HCT116 (cell line): ENCODE measurements around the gene TNFAIP8L3. TPM values are rescaled to one million over a fixed set of nuclear protein-coding genes. Genes with fewer than 3 reads are reported as not detected.

Source experiments
- ATAC-seq: fragments of 200-7000 bp; cut with Tn5 transposase; 2 replicates; pipeline ENCODE4 v1.9.1; 2020; ENCODE audit warnings: mild to moderate bottlenecking, moderate library complexity
- BruUV-seq: library from RNA; stranded (reverse); fragments of 400-500 nt; replicated peaks from 2 replicates; lab custom pipeline; 2021; lab: Mats Ljungman, UMichigan
- CTCF ChIA-PET: fragments of 300-600 bp; sonication (Branson Sonifier 250); formaldehyde crosslinking; loops from one replicate; lab custom pipeline; 2021; ENCODE audit warnings: antibody characterized with exemption; lab: Charles Lee
- POLR2A ChIA-PET: fragments of 300-600, 350-600 bp; sonication (Branson Sonifier 250); formaldehyde crosslinking; loops from one replicate; lab custom pipeline; 2021; ENCODE audit warnings: antibody characterized with exemption; lab: Charles Lee
- RAD21 ChIA-PET, 2 experiments: fragments of 300-600 bp; sonication (Branson Sonifier 250); formaldehyde crosslinking; loops; one replicate each; lab custom pipeline; 2023; ENCODE audit warnings: low total read pairs in 2 of 2; ENCODE audit not compliant: uncharacterized antibody in 2 of 2, unreplicated experiment in 2 of 2, low non-redundant PET in 1 of 2; lab: Charles Lee
- DNase-seq: peaks from one replicate; pipeline ENCODE4 v3.0.0-alpha.2; 2010; ENCODE audit warnings: low read depth, low spot score
- H2AFZ ChIP-seq: fragments of 200-600 bp; shearing (Covaris generic), sonication (generic); 2 replicates; pipeline ENCODE4 v1.6.1; 2017; ENCODE audit warnings: low read depth, mixed run types, mixed read lengths, antibody characterized with exemption, low read length; ENCODE audit not compliant: poor library complexity, severe bottlenecking
- H3K27ac ChIP-seq: 2 replicates; pipeline ENCODE4 v1.5.1; 2012; ENCODE audit warnings: low read depth, low read length
- H3K27me3 ChIP-seq: fragments of 200-600 bp; sonication (generic); 2 replicates; pipeline ENCODE4 v1.6.1; 2016; ENCODE audit warnings: mixed run types, low read length, mixed read lengths; ENCODE audit not compliant: insufficient read depth
- H3K36me3 ChIP-seq, 2 experiments: fragments of 200-500 bp in 1 of 2; fragments of 200-600 bp in 1 of 2; sonication (Bioruptor generic) in 1 of 2; sonication (generic) in 1 of 2; 2 replicates each; pipeline versions ENCODE4 v1.5.1 to v1.6.1; 2014 to 2016; ENCODE audit warnings: low read length in 2 of 2, inconsistent platforms in 1 of 2, mixed read lengths in 1 of 2, mixed run types in 1 of 2; ENCODE audit not compliant: insufficient read depth in 2 of 2, control insufficient read depth in 1 of 2
- H3K4me1 ChIP-seq, 2 experiments: fragments of 200-600 bp in 1 of 2; sonication (generic) in 1 of 2; 2 replicates each; pipeline versions ENCODE4 v1.5.1 to v1.6.1; 2012 to 2017; ENCODE audit warnings: low read length in 2 of 2, inconsistent platforms in 1 of 2, mild to moderate bottlenecking in 1 of 2, mixed read lengths in 1 of 2, mixed run types in 1 of 2, moderate library complexity in 1 of 2; ENCODE audit not compliant: insufficient read depth in 2 of 2, control insufficient read depth in 1 of 2
- H3K4me2 ChIP-seq: fragments of 200-600 bp; sonication (generic); 2 replicates; pipeline ENCODE4 v1.6.1; 2017; ENCODE audit warnings: mixed run types, low read length, mixed read lengths
- H3K4me3 ChIP-seq, 2 experiments: fragments of 200-600 bp in 1 of 2; sonication (generic) in 1 of 2; replicated peaks in 1 of 2; 2 replicates each; pipeline ENCODE4 v1.5.1; 2011 to 2016; ENCODE audit warnings: low read length in 2 of 2, control low read depth in 1 of 2, low read depth in 1 of 2, mild to moderate bottlenecking in 1 of 2, mixed read lengths in 1 of 2, mixed run types in 1 of 2
- H3K79me2 ChIP-seq: fragments of 200-600 bp; sonication (generic); 2 replicates; pipeline ENCODE4 v1.6.1; 2017; ENCODE audit warnings: mild to moderate bottlenecking, mixed run types, low read length, moderate library complexity, mixed read lengths; ENCODE audit not compliant: insufficient read depth
- H3K9ac ChIP-seq: fragments of 200-600 bp; sonication (generic); 2 replicates; pipeline ENCODE4 v1.6.1; 2016; ENCODE audit warnings: low read length, mixed read lengths
- H3K9me2 ChIP-seq: fragments of 200-600 bp; sonication (generic), shearing (Covaris generic); 2 replicates; pipeline ENCODE4 v1.6.1; 2017; ENCODE audit warnings: mixed run types, mild to moderate bottlenecking, moderate library complexity; ENCODE audit not compliant: insufficient read depth
- H3K9me3 ChIP-seq, 2 experiments: fragments of 200-500 bp in 1 of 2; fragments of 200-600 bp in 1 of 2; sonication (Bioruptor generic) in 1 of 2; sonication (generic) in 1 of 2; 2 replicates each; pipeline ENCODE4 v1.6.1; 2014 to 2017; ENCODE audit warnings: low read length in 2 of 2, mixed read lengths in 2 of 2, inconsistent platforms in 1 of 2, low read depth in 1 of 2, mild to moderate bottlenecking in 1 of 2, mixed run types in 1 of 2, moderate library complexity in 1 of 2; ENCODE audit not compliant: control insufficient read depth in 1 of 2, insufficient read depth in 1 of 2
- H4K20me1 ChIP-seq: fragments of 200-600 bp; sonication (generic), shearing (Covaris generic); 2 replicates; pipeline ENCODE4 v1.6.1; 2017; ENCODE audit warnings: mixed run types, mild to moderate bottlenecking, moderate library complexity; ENCODE audit not compliant: insufficient read depth
- CBX3 ChIP-seq: IDR thresholded peaks from 2 replicates; pipeline ENCODE4 v1.6.1; 2012; ENCODE audit warnings: low read depth
- CEBPB ChIP-seq: IDR thresholded peaks from 2 replicates; pipeline ENCODE4 v1.6.1; 2012; ENCODE audit warnings: low read depth
- EGR1 ChIP-seq: IDR thresholded peaks from 2 replicates; pipeline ENCODE4 v1.6.1; 2012; ENCODE audit warnings: low read depth
- ELF1 ChIP-seq: IDR thresholded peaks from 2 replicates; pipeline ENCODE4 v1.6.1; 2012; ENCODE audit warnings: low read depth, borderline replicate concordance
- EZH2 ChIP-seq: fragments of 200-600 bp; sonication (generic); IDR thresholded peaks from 2 replicates; pipeline ENCODE4 v1.6.1; 2017; ENCODE audit warnings: antibody characterized with exemption, mixed run types
- EZH2phosphoT487 ChIP-seq: fragments of 200-600 bp; IDR thresholded peaks from 2 replicates; pipeline ENCODE4 v1.6.1; 2018; ENCODE audit warnings: antibody characterized with exemption, borderline replicate concordance
- FOSL1 ChIP-seq: IDR thresholded peaks from 2 replicates; pipeline ENCODE4 v1.6.1; 2012; ENCODE audit warnings: low read depth
- JUND ChIP-seq: IDR thresholded peaks from 2 replicates; pipeline ENCODE4 v1.6.1; 2012
- SIN3A ChIP-seq: IDR thresholded peaks from 2 replicates; pipeline ENCODE4 v1.6.1; 2012; ENCODE audit warnings: low read depth
- SP1 ChIP-seq: IDR thresholded peaks from 2 replicates; pipeline ENCODE4 v1.6.1; 2012; ENCODE audit warnings: low read depth
- SRF ChIP-seq: IDR thresholded peaks from 2 replicates; pipeline ENCODE4 v1.6.1; 2012; ENCODE audit warnings: low read depth
- TCF7L2 ChIP-seq: IDR thresholded peaks from 2 replicates; pipeline ENCODE4 v1.7.0; 2011; ENCODE audit warnings: borderline replicate concordance, inconsistent platforms; ENCODE audit not compliant: insufficient read depth, insufficient read length; ENCODE audit errors: extremely low read depth
- ZFX ChIP-seq: fragments of 450-650 bp; IDR thresholded peaks from 2 replicates; pipeline ENCODE4 v1.6.1; 2017
- intact Hi-C: fragments of 100-400 bp; cut with micrococcal nuclease; formaldehyde crosslinking; loops from 2 replicates; pipeline ENCODE4 v1.10.0; 2022
- total RNA-seq: library from RNA; stranded (reverse); gene quantifications from one replicate; pipeline ENCODE4 v1.2.1, GENCODE V29; 2021; ENCODE audit not compliant: unreplicated experiment
- TF ChIP-seq, protein P1 (sequence below), 3 experiments: fragments of 200-600 bp in 1 of 3; sonication (generic) in 1 of 3; IDR thresholded peaks in 2 of 3; conservative IDR thresholded peaks in 1 of 3; 2 replicates each; pipeline ENCODE4 v1.5.1; 2012 to 2017; ENCODE audit warnings: low read depth in 2 of 3, low read length in 2 of 3, antibody characterized with exemption in 1 of 3, borderline replicate concordance in 1 of 3, control low read depth in 1 of 3, mild to moderate bottlenecking in 1 of 3, mixed read lengths in 1 of 3, mixed run types in 1 of 3, moderate library complexity in 1 of 3; ENCODE audit not compliant: insufficient read depth in 1 of 3
- TF ChIP-seq, protein P2 (sequence below): IDR thresholded peaks from 2 replicates; pipeline ENCODE4 v1.6.1; 2012
- TF ChIP-seq, protein P3 (sequence below): IDR thresholded peaks from 2 replicates; pipeline ENCODE4 v1.6.1; 2012

The TNFAIP8L3 gene
- total RNA-seq, 1 experiment from 2014 or later, result 0.47 TPM

DNA sequence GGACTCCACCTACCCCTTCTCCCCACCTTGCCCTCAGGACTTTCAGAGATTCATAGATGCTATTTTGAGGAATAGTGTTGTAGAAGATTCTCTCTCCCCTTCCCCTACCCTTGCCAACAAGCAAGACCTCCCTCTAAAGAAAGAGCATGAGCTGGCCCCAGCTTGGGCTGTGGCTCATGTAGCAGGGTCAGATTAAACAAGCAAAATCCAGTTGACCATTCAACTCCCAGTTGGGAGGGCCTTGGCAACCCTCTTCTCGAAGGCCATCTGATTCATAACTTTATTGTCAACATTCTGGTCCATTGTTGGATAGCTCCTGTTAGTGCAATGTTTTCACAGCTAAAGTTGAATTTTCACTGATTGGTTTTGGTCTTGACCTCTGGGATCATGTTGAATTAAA, 41.1 kb downstream of the TNFAIP8L3 start (continued):
- TF ChIP-seq EZH2 (no peak), SP1 (no peak), SRF (no peak), FOSL1 (no peak), EGR1 (no peak)

DNA sequence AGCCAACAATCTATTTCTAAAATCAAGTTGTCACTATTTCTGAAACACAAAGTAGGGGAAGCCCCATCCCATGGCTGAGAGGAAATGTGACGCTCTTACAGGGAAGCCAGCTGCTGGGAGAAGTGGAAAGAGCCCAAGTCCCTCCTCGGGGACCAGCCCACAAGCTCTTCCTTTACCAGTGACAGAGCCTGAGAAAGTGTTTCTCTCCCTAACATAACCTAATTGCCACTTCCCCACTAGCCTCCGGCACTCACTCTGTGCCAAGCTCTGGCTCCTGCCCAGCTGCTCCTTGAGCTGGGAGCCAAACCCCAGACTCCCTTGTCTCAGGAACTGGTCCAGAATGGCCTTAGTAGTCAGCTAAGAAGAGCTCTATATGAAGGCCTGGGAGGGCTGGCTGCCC, 42.9 kb downstream of the TNFAIP8L3 start:
- Histone ChIP-seq H3K4me1 (peaks cover 7 to 10% of the 10 kb centered on the region in 2 experiments; a peak in 3 of 4 replicates), H2AFZ (no peak overlapping the region), H3K27ac (no peak overlapping the region), H3K9me2 (no peaks in the 10 kb centered on the region; the same call in 1 of the 2 replicates), H3K9me3 (no peaks in the 10 kb centered on the region), H3K9ac (no peak overlapping the region), H3K4me2 (no peak overlapping the region), H3K4me3 (no peak overlapping the region), H4K20me1 (no peaks in the 10 kb centered on the region), H3K27me3 (no peaks in the 10 kb centered on the region), H3K79me2 (no peaks in the 10 kb centered on the region), H3K36me3 (no peaks in the 10 kb centered on the region)
- intact Hi-C loops, result no loop called here
- BruUV-seq, result no TSS peak
- no peak for TF ChIP-seq EGR1
- TF ChIP-seq, protein P1, sequence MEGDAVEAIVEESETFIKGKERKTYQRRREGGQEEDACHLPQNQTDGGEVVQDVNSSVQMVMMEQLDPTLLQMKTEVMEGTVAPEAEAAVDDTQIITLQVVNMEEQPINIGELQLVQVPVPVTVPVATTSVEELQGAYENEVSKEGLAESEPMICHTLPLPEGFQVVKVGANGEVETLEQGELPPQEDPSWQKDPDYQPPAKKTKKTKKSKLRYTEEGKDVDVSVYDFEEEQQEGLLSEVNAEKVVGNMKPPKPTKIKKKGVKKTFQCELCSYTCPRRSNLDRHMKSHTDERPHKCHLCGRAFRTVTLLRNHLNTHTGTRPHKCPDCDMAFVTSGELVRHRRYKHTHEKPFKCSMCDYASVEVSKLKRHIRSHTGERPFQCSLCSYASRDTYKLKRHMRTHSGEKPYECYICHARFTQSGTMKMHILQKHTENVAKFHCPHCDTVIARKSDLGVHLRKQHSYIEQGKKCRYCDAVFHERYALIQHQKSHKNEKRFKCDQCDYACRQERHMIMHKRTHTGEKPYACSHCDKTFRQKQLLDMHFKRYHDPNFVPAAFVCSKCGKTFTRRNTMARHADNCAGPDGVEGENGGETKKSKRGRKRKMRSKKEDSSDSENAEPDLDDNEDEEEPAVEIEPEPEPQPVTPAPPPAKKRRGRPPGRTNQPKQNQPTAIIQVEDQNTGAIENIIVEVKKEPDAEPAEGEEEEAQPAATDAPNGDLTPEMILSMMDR (IDR thresholded peaks at IDR 0.05 in 2 of 3, conservative IDR thresholded peaks at IDR 0.05 in 1 of 3; ENCODE audit: borderline replicate concordance in 1 of 3, insufficient read depth in 1 of 3, low read depth in 2 of 3, low read length in 2 of 3), result no peak
- ChIA-PET CTCF (no interaction called here), POLR2A (no interaction called here), RAD21 (no interaction called here)
- DNase-seq, result no peak
- ATAC-seq, result no peak

DNA sequence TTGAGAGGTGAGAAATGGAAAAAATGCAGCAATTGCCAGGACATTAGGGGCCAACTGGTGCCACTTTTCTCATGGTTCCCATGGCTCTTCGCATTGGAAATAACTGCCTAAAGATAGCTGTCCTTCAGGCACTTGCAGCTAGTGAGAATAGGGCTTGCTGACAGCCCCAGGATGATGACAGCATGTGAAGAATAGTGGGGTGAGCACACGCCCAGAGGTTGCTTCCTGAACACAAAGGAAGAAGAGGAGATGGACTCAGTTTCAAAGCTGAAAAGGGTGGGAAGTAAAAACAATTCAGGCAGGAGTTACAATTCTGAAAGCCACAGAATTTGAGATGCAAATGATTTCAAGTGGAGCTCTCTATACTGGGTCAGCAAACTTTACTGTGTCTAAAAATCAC, 45.6 kb downstream of the TNFAIP8L3 start:
- H3K4me2 ChIP-seq, result no peak overlapping the region
- no peaks in the 10 kb centered on the region for H3K27me3 ChIP-seq
- no peaks in the 10 kb centered on the region for H3K36me3 ChIP-seq
- RAD21 ChIA-PET, result no interaction called here
- no peak for DNase-seq
- H3K4me1 ChIP-seq, result peaks cover 7 to 10% of the 10 kb centered on the region in 2 experiments; a peak in 3 of 4 replicates
- POLR2A ChIA-PET, result no interaction called here
- BruUV-seq, result no TSS peak
- intact Hi-C loops, result no loop called here
- no peak overlapping the region for H3K27ac ChIP-seq
- H3K9me3 ChIP-seq, result no peaks in the 10 kb centered on the region
- no peaks in the 10 kb centered on the region for H3K79me2 ChIP-seq
- no peaks in the 10 kb centered on the region for H3K9me2 ChIP-seq
- no peaks in the 10 kb centered on the region for H4K20me1 ChIP-seq
- CTCF ChIA-PET, result no interaction called here
- H3K4me3 ChIP-seq, result no peak overlapping the region
- no peak overlapping the region for H3K9ac ChIP-seq
- H2AFZ ChIP-seq, result no peak overlapping the region
- ATAC-seq, result no peak
- TF ChIP-seq CBX3, result no peak
- TF ChIP-seq, protein P1 (IDR thresholded peaks at IDR 0.05 in 2 of 3, conservative IDR thresholded peaks at IDR 0.05 in 1 of 3; ENCODE audit: borderline replicate concordance in 1 of 3, insufficient read depth in 1 of 3, low read depth in 2 of 3, low read length in 2 of 3), result no peak
- TF ChIP-seq TCF7L2, result no peak
- no peak for TF ChIP-seq SIN3A
- no peak for TF ChIP-seq CEBPB
- no peak for TF ChIP-seq ELF1
- TF ChIP-seq JUND, result no peak
- no peak for TF ChIP-seq FOSL1
- TF ChIP-seq EZH2phosphoT487, result no peak
- TF ChIP-seq, protein P2, sequence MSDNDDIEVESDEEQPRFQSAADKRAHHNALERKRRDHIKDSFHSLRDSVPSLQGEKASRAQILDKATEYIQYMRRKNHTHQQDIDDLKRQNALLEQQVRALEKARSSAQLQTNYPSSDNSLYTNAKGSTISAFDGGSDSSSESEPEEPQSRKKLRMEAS, result no peak
- no peak for TF ChIP-seq SRF
- no peak for TF ChIP-seq ZFX
- TF ChIP-seq, protein P3, sequence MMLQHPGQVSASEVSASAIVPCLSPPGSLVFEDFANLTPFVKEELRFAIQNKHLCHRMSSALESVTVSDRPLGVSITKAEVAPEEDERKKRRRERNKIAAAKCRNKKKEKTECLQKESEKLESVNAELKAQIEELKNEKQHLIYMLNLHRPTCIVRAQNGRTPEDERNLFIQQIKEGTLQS, result no peak
- no peak for TF ChIP-seq EZH2
